HG03558 (cell line): ENCODE results near the gene COQ7.

ENCODE experiments used
- ATAC-seq: cut with Tn5 transposase; IDR thresholded peaks from one replicate; pipeline ENCODE4 v1.9.1; 2021; ENCODE audit warnings: moderate number of reproducible peaks; ENCODE audit not compliant: unreplicated experiment; ENCODE audit errors: extremely low read depth

The COQ7 gene

GRCh38 chr16:19085679-19086200 is 18.3 kb downstream of the COQ7 start:
- no peak for ATAC-seq

GRCh38 chr16:19086322-19087199 is 19.1 kb downstream of the COQ7 start:
- ATAC-seq: no peak

GRCh38 chr16:19088341-19088916 is 21.0 kb downstream of the COQ7 start:
- no peak for ATAC-seq

- ATAC-seq: no peak
Measured at GRCh38 chr16:19089410-19089955, 22.1 kb downstream of the COQ7 start.

GRCh38 chr16:19090916-19091315 is 23.5 kb downstream of the COQ7 start:
- no peak for ATAC-seq

- no peak for ATAC-seq
Measured at GRCh38 chr16:19092653-19093410, 25.4 kb downstream of the COQ7 start.

GRCh38 chr16:19093631-19094541 is 26.5 kb downstream of the COQ7 start:
- ATAC-seq: no peak

GRCh38 chr16:19094542-19095365 is 27.3 kb downstream of the COQ7 start:
- ATAC-seq: no peak

GRCh38 chr16:19095654-19096053 is 28.2 kb downstream of the COQ7 start:
- ATAC-seq: no peak

- ATAC-seq: no peak
Measured at GRCh38 chr16:19098173-19098572, 30.8 kb downstream of the COQ7 start.

GRCh38 chr16:19102187-19102872 is 34.9 kb downstream of the COQ7 start:
- no peak for ATAC-seq

- no peak for ATAC-seq
Measured at GRCh38 chr16:19104607-19105006, 37.2 kb downstream of the COQ7 start.

- no peak for ATAC-seq
Measured at GRCh38 chr16:19105131-19105530, 37.7 kb downstream of the COQ7 start.

- ATAC-seq: no peak
Measured at GRCh38 chr16:19105891-19106624, 38.6 kb downstream of the COQ7 start.

GRCh38 chr16:19106625-19107020 is 39.2 kb downstream of the COQ7 start:
- ATAC-seq: no peak

GRCh38 chr16:19108409-19109287 is 41.2 kb downstream of the COQ7 start:
- no peak for ATAC-seq

GRCh38 chr16:19109288-19109664 is 41.9 kb downstream of the COQ7 start:
- ATAC-seq: no peak
